Activated naive CD4-positive, alpha-beta T cell treated with anti-CD3 and anti-CD28 coated beads, Interleukin-2, amount 50 U/mL, for 16 hours (primary cell): ENCODE results near the gene MT4.

Source experiments
- DNase-seq: peaks from one replicate; pipeline ENCODE4 v3.0.0-alpha.2; 2020

The MT4 gene

GRCh38 chr16:56606071-56606475 is 41.2 kb downstream of the MT4 start:
- DNase-seq: no peak

GRCh38 chr16:56606476-56607108 is 41.7 kb downstream of the MT4 start:
- DNase-seq: no peak

- no peak for DNase-seq
Observed at GRCh38 chr16:56607109-56607618, 42.3 kb downstream of the MT4 start.

GRCh38 chr16:56607675-56608042 is 42.8 kb downstream of the MT4 start:
- DNase-seq: no peak

- peak; percentile 92 for DNase-seq
Observed at GRCh38 chr16:56608043-56608875, 43.4 kb downstream of the MT4 start, which contains the start of gene MT2A. Gene MT2A (plus strand): TSS chr16:56608584. CDS start chr16:56608656, 72 bp downstream.

GRCh38 chr16:56608876-56609462 is 44.1 kb downstream of the MT4 start:
- no peak for DNase-seq

GRCh38 chr16:56609463-56609921 is 44.6 kb downstream of the MT4 start:
- DNase-seq: peak; percentile 76

- DNase-seq: peak; percentile 78
Observed at GRCh38 chr16:56610017-56610608, 45.2 kb downstream of the MT4 start.

GRCh38 chr16:56610609-56611111 is 45.8 kb downstream of the MT4 start:
- no peak for DNase-seq

- DNase-seq: no peak
Observed at GRCh38 chr16:56611281-56611833, 46.5 kb downstream of the MT4 start.

GRCh38 chr16:56613706-56614105 is 48.8 kb downstream of the MT4 start:
- DNase-seq: no peak

GRCh38 chr16:56614549-56614991 is 49.7 kb downstream of the MT4 start:
- DNase-seq: no peak

- DNase-seq: no peak
Observed at GRCh38 chr16:56615353-56615752, 50.5 kb downstream of the MT4 start.

GRCh38 chr16:56616608-56617211 is 51.8 kb downstream of the MT4 start:
- DNase-seq: no peak

- DNase-seq: peak; percentile 47
Observed at GRCh38 chr16:56617212-56618085, 52.6 kb downstream of the MT4 start.

GRCh38 chr16:56618138-56618537 is 53.3 kb downstream of the MT4 start:
- no peak for DNase-seq
